Type B pancreatic cell (in vitro differentiated cells): ENCODE results near the gene SP4. TPM values are rescaled to one million over a fixed set of nuclear protein-coding genes. Genes with fewer than 3 reads are reported as not detected.

ENCODE experiments used
- DNase-seq: peaks from one replicate; pipeline ENCODE4 v3.0.0; 2021; ENCODE audit warnings: mixed read lengths; ENCODE audit not compliant: unreplicated experiment; ENCODE audit errors: extremely low spot score
- H3K27ac Mint-ChIP-seq: 2 replicates; pipeline ENCODE4 v1.8.0; 2021; ENCODE audit warnings: mild to moderate bottlenecking, mixed read lengths
- H3K27me3 Mint-ChIP-seq: 2 replicates; pipeline ENCODE4 v1.8.0; 2021; ENCODE audit warnings: mixed read lengths
- H3K36me3 Mint-ChIP-seq: 2 replicates; pipeline ENCODE4 v1.8.0; 2021; ENCODE audit warnings: mixed read lengths
- H3K4me1 Mint-ChIP-seq: one replicate; pipeline ENCODE4 v1.8.0; 2021; ENCODE audit warnings: mixed read lengths; ENCODE audit not compliant: unreplicated experiment
- H3K4me3 Mint-ChIP-seq: 2 replicates; pipeline ENCODE4 v1.8.0; 2021; ENCODE audit warnings: mild to moderate bottlenecking, mixed read lengths
- H3K9me3 Mint-ChIP-seq: 2 replicates; pipeline ENCODE4 v1.8.0; 2021; ENCODE audit warnings: mixed read lengths
- CTCF ChIP-seq: fragments of 200-600 bp; sonication (generic); conservative IDR thresholded peaks from 2 replicates; pipeline ENCODE4 v1.5.0; 2021; ENCODE audit warnings: antibody characterized with exemption, mild to moderate bottlenecking
- total RNA-seq: library from RNA; stranded (reverse); gene quantifications from 2 replicates; pipeline ENCODE4 v1.2.1, GENCODE V29; 2021; ENCODE audit warnings: low replicate concordance

Gene SP4
- total RNA-seq, 1 donor from 2014 or later, result 12.4 TPM

- no peaks in the 10 kb centered on the region for H3K36me3 Mint-ChIP-seq
- H3K27me3 Mint-ChIP-seq, result peaks cover 27% of the 10 kb centered on the region
- no peaks in the 10 kb centered on the region for H3K4me1 Mint-ChIP-seq
- no peak for DNase-seq
- no peak overlapping the region for H3K4me3 Mint-ChIP-seq
- no peak overlapping the region for H3K27ac Mint-ChIP-seq
- H3K9me3 Mint-ChIP-seq, result no peaks in the 10 kb centered on the region
- no peak for TF ChIP-seq CTCF
Measured at GRCh38 chr7:21408481-21408820, 19.4 kb upstream of the SP4 start.

GRCh38 chr7:21412410-21412851 is 15.5 kb upstream of the SP4 start:
- no peaks in the 10 kb centered on the region for H3K9me3 Mint-ChIP-seq
- no peaks in the 10 kb centered on the region for H3K36me3 Mint-ChIP-seq
- H3K4me3 Mint-ChIP-seq, result no peak overlapping the region
- H3K27me3 Mint-ChIP-seq, result peaks cover 28% of the 10 kb centered on the region
- H3K4me1 Mint-ChIP-seq, result no peaks in the 10 kb centered on the region
- no peak for TF ChIP-seq CTCF
- no peak overlapping the region for H3K27ac Mint-ChIP-seq
- DNase-seq, result no peak

- DNase-seq, result no peak
- Mint-ChIP-seq H3K36me3 (no peaks in the 10 kb centered on the region), H3K27me3 (peaks cover 28% of the 10 kb centered on the region), H3K4me1 (no peaks in the 10 kb centered on the region), H3K9me3 (no peaks in the 10 kb centered on the region), H3K4me3 (no peak overlapping the region), H3K27ac (no peak overlapping the region)
- TF ChIP-seq CTCF, result no peak
Measured at GRCh38 chr7:21412957-21413356, 14.9 kb upstream of the SP4 start.

- H3K9me3 Mint-ChIP-seq, result no peaks in the 10 kb centered on the region
- TF ChIP-seq CTCF, result no peak
- no peak for DNase-seq
Measured at GRCh38 chr7:21413502-21413901, 14.4 kb upstream of the SP4 start.

GRCh38 chr7:21414795-21415393 is 13.0 kb upstream of the SP4 start:
- no peak for DNase-seq
- H3K4me3 Mint-ChIP-seq, result no peak overlapping the region
- H3K9me3 Mint-ChIP-seq, result no peaks in the 10 kb centered on the region
- H3K36me3 Mint-ChIP-seq, result no peaks in the 10 kb centered on the region
- no peak for TF ChIP-seq CTCF
- H3K27me3 Mint-ChIP-seq, result peaks cover 21% of the 10 kb centered on the region
- H3K4me1 Mint-ChIP-seq, result no peaks in the 10 kb centered on the region
- H3K27ac Mint-ChIP-seq, result no peak overlapping the region

More at GRCh38 chr7:21413502-21413901, 14.4 kb upstream of the SP4 start:
- Mint-ChIP-seq H3K36me3 (no peaks in the 10 kb centered on the region), H3K27ac (no peak overlapping the region), H3K4me1 (no peaks in the 10 kb centered on the region), H3K27me3 (peaks cover 24% of the 10 kb centered on the region), H3K4me3 (no peak overlapping the region)

- Mint-ChIP-seq H3K4me3 (no peak overlapping the region), H3K9me3 (no peaks in the 10 kb centered on the region), H3K27me3 (peaks cover 9% of the 10 kb centered on the region), H3K4me1 (no peaks in the 10 kb centered on the region), H3K27ac (no peak overlapping the region), H3K36me3 (no peaks in the 10 kb centered on the region)
- no peak for DNase-seq
- TF ChIP-seq CTCF, result no peak
Measured at GRCh38 chr7:21417647-21418046, 10.2 kb upstream of the SP4 start.
